Measurements from ENCODE around the gene XAGE1B.
"Not testable (repeated sequence)": the region's sequence is repeated elsewhere in the genome, so short reads cannot be mapped to it uniquely, and the experiment has no call there.

The XAGE1B gene

DNA sequence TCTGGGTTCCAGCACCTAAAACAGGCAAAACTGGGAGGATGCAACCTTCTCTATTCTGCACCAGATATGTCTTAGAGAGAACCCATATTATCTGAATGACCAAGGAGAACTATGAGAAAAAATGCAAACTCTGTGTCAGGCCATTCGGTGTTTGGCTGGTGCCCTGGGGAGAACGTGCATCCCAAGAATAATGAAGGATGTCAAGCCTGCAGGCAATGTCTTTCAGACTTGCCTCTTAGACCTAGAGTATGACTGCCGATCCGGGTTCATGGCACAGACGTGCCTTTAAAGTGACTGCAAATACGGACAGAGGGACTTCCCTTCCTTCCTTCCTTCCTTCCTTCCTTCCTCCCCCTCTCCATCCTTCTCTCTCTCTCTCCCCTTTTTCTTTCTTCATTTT lies 6.9 kb downstream of the XAGE1B start:
- DNase-seq (ENCODE audit: low read depth): no peak
- TF ChIP-seq, protein P1, sequence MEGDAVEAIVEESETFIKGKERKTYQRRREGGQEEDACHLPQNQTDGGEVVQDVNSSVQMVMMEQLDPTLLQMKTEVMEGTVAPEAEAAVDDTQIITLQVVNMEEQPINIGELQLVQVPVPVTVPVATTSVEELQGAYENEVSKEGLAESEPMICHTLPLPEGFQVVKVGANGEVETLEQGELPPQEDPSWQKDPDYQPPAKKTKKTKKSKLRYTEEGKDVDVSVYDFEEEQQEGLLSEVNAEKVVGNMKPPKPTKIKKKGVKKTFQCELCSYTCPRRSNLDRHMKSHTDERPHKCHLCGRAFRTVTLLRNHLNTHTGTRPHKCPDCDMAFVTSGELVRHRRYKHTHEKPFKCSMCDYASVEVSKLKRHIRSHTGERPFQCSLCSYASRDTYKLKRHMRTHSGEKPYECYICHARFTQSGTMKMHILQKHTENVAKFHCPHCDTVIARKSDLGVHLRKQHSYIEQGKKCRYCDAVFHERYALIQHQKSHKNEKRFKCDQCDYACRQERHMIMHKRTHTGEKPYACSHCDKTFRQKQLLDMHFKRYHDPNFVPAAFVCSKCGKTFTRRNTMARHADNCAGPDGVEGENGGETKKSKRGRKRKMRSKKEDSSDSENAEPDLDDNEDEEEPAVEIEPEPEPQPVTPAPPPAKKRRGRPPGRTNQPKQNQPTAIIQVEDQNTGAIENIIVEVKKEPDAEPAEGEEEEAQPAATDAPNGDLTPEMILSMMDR (conservative IDR thresholded peaks at IDR 0.05; ENCODE audit: low read depth, low read length): no peak
- H3K4me3 ChIP-seq (ENCODE audit: low read depth, low read length): no peak overlapping the region

DNA sequence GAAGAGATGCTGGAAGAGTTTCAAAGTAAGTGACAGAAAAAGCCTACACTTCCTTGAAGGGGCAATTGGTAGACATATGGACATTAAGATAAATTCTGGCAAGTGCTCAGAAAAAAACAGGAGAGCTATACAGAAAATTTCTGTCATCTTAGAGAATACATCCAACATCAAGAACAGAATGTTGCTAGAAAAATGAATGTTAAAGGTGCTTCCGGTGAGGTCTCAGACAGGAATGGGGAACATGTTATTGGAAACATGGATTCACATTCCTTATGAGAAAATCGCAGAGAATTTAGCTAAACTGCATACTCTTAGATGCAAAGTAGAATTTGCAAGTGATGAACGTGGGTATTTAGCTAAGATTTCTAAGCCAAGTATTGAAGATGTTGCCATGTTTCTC lies 9.5 kb downstream of the XAGE1B start:
- TF ChIP-seq, protein P1 (conservative IDR thresholded peaks at IDR 0.05; ENCODE audit: low read depth, low read length): no peak

DNA sequence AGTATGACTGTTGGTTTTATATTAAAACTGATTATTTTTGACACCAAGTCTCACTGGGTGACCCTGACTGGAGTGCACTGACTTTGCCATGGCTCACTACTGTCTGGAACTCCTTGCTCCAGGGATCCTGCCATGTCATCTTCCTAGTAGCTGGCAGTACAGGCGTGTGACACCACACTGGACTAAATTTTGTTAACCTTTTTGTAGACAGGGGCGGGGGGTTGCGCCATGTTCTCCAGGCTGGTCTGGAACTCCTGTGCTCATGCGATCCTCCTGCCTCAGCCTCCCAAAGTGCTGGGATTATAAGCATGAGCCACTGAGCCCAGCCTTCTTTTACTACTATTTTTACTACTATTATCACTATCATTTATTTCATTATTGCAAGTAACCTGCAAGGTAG lies 12.3 kb downstream of the XAGE1B start:
- no peak for DNase-seq (ENCODE audit: low read depth)
- no peak overlapping the region for H3K4me3 ChIP-seq (ENCODE audit: low read depth, low read length)

More for the DNA sequence above, 9.5 kb downstream of the XAGE1B start:
- H3K4me3 ChIP-seq (ENCODE audit: low read depth, low read length): no peak overlapping the region
- no peak for DNase-seq (ENCODE audit: low read depth)

DNA sequence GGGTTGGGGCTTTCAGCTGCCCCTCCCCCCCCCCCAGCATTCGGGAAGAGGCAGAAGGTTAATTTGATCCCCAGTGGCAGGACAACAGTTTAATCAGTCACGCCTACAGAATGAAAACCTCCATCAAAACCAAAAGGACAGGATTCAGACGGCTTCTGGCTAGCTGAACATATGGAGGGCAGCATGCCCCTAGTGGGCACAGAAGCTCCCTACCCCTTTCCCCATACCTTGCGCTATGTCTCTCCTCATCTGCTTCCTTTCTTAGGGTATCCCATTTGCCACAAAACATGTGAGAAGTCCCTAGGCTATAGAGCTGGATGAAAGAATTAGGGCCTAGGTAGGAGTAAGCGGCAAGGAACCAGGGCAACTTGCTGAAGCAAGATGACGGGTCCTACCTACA lies 15.5 kb downstream of the XAGE1B start:
- H3K4me3 ChIP-seq (ENCODE audit: low read depth, low read length); DNase-seq (ENCODE audit: low read depth): not testable (repeated sequence)

More for the DNA sequence above, 12.3 kb downstream of the XAGE1B start:
- TF ChIP-seq, protein P1 (conservative IDR thresholded peaks at IDR 0.05; ENCODE audit: low read depth, low read length): no peak

DNA sequence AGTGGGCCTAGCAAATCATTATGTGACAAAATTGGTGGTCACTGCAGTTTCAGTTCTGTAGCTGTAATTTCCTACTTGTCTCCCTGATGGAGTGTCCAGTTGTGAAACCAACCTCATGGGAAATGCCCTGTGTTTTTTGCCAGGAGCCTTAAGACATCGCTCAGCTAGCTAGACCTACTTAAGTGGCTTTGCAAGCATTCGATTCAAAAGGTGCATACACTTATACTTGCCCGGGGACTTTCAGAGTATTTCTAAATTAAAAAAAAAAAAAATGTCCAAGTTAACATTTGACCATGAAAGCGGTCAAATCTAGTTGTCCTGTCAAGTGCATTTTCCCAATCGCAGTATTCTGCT lies 20.5 kb downstream of the XAGE1B start:
- not testable (repeated sequence) for DNase-seq (ENCODE audit: low read depth); H3K4me3 ChIP-seq (ENCODE audit: low read depth, low read length)

DNA sequence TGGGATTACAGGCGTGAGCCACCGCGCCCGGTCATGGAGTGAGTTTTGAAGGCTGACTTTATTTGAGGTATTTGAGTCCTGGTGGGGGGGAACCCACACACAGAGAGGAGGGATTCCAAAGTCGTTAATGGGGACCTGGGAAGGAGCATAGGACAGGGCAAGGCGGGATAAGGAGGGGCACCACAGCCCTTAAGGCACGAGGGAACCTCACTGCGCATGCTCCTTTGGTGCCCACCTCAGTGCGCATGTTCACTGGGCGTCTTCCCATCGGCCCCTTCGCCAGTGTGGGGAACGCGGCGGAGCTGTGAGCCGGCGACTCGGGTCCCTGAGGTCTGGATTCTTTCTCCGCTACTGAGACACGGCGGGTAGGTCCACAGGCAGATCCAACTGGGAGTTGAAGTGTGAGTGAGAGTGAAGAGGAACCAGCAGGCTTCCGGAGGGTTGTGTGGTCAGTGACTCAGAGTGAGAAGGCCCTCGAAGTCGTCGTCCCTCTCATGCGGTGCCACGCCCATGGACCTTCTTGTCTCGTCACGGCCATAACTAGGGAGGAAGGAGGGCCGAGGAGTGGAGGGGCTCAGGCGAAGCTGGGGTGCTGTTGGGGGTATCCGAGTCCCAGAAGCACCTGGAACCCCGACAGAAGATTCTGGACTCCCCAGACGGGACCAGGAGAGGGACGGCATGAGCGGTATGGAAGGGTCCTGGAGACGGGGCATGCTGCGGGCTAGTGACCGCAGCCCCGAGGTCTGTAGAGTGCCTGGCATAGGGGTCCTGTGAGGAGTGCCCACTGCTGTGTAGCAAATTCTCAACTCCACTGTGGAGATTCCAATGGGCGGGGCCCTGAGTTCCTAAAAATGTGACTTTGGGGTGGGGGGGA lies 21.1 kb downstream of the XAGE1B start, which contains the start of gene XAGE1A:
TSS of gene XAGE1A (plus strand) at position 264 of the 874 bp plus-strand sequence. CDS start 1,554 bp downstream, outside the sequence.
- DNase-seq (ENCODE audit: low read depth); H3K4me3 ChIP-seq (ENCODE audit: low read depth, low read length): not testable (repeated sequence)

DNA sequence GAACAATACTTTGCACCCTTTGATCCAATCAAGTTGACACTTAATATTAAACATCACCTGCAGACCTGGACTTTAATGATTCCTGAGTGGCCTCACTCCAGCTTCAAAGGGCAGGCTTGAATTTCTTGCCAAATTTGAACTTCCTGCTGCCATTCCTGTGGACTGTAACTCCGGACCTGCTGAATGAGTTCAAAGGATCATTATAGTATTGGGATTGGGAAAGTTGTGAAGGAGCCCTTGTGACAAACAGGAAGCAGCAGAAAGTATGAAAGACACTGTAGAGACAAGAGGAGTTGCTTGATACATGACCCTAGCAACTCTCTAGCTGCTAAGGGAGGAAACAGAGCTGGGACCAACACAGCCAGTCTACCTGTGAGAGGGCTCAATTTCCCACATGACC lies 45.6 kb downstream of the XAGE1B start:
- not testable (repeated sequence) for H3K4me3 ChIP-seq (ENCODE audit: low read depth, low read length); DNase-seq (ENCODE audit: low read depth)

Data from choroid plexus epithelial cell (primary cell).